Activated T-cell treated with anti-CD3 and anti-CD28 coated beads for 48 hours (primary cell): ENCODE measurements around the gene MIA2.

Experiments
- DNase-seq: peaks from one replicate; pipeline ENCODE4 v3.0.0-alpha.2; 2020; ENCODE audit warnings: low read depth

MIA2 gene

DNA sequence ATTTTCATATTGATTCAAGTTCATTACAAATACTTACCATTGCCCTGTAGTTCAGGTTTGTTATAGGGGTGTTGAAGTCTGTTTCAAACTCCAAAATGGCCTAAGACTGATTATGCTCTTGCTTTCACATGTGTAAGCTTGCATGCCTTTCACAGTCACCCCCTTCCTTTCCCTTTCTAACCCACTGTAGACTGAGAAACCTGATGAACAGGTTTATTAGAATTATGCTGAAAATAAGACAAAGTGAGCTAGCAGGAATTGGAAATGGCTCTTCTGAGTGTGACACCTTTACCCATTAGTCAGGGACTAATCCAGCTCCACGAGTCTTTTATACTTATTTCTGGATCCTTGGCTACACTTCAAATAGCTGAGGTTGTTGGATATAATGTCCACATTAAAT lies 159.6 kb downstream of the MIA2 start:
- DNase-seq = no peak

DNA sequence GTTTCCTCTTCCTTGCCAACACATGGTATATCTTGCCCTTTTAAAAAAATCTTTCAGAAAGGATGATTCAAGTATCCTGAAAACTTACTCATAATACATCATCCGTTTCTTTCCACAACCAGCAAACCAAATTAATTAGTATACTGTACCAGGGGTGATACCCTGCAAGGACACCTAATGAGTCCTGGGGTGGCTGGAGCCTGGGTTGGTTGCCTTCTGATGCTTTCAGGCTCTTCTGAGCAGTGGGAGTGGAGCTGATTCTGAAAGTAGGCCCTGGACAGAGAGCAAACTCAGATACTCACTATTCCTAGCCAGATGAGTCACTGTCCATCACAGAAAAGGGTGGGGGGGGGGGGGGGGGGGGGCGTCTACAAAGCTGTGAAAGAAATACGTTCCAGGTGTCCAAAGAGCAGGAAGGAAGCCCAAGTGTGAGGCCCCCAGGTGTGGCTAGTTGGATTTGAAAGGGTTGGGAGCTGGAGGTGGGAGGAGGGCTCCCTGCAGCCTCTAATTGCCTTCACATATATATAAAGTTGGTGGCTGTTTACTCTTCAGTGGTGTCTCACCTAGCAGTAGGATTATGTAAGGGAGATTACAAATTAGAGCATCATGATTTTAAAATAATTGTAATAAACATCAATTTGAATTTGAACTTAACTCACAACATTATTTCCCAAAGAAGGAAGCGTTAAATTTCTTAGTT lies 162.0 kb downstream of the MIA2 start:
- no peak for DNase-seq

DNA sequence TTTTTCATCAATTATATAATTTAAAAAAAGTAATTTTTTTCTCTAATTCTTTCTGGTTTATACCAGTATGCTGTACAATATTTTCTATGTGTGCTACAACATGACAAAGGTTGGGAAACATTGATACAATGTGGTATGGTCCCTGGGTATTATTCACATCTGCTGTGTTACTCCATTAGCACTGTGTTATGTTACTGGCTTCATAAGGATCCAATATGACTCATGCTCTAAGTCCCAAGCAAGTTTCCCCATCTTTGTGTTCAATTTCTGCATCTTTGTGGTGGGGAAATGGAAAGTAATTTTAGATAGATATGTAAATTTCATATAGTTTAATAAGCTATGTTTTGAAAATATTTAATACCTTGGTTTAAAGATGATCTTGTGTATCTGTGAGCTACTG lies 162.7 kb downstream of the MIA2 start:
- DNase-seq = no peak

DNA sequence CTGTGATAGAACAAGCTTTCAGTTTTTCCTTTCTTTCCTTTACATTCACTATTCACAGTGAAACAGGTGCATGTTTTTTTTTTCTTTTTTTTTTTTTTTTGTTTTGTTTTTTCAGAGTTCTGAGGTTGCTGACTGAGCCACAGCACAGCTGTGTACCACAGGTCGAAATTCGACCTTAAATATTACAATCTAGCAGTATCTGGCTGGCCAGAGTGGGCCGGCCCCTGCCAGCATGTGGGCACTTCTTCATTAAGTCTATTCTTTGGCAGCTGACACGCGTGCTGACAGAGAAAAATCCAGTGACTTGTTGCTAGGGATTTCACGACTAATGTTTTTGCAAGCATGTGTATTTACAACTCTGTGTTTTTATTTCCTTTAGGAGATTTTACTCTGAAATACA lies 164.7 kb downstream of the MIA2 start:
- no peak for DNase-seq

DNA sequence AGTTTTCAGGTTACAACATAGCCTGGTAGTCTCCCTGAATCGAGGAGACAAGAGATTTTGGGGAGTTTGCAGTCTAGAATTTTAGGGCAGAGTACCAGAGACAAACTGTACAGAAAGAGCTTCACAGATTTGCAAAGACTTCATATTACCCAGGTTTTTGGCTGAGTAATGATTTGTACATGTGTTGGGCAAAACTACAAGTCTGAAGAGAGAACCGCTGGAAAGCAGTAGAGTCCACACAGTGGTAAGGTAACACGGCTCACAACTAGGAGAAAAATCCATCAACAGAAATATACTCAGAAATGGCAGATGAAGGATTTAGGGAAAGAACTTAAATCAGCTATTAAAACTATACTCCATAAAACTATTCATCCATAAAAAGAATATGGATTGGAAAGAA lies 172.8 kb downstream of the MIA2 start:
- no peak for DNase-seq

GRCh38 chr14:39416072-39416471 lies 182.4 kb downstream of the MIA2 start:
- no peak for DNase-seq

DNA sequence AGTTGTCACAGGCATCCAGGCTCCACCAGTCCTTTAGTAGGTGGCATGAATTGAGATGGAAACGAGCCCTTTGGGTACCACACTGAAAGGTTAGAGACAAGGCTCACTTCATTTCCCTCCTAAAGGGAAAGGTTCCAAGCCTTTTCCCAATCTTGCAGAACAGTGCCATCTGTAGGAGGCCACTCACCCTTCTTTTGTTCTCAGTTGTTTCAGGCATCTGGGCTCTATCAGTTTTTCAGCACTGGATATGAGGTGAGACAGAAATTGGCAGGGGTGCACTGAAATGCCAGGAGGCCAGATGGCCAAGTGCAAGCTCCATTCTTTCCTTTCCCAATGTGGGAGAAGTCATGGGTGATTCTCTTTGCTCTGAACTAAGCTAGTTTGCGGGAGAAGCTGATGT lies 183.3 kb downstream of the MIA2 start:
- DNase-seq = no peak

GRCh38 chr14:39419272-39419671 lies 185.6 kb downstream of the MIA2 start:
- DNase-seq = no peak

DNA sequence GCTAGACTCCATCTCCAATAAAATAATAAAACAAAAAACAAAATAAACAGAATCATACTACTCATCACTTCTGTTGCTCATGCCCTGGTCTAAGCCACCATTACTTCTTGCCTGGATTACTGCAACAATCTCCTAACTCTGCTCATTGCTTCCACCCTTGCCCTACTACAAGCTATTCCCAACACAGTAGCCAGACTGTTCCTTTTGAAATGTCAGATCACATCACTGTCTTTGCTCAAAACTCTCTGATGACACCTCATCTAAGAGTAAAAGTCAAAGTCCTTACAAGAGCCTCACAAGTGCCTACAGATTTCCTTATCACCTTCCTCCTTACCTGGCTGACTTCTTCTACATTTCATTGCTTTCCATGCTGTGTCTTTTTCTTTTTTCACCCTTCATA lies 188.5 kb downstream of the MIA2 start:
- no peak for DNase-seq

DNA sequence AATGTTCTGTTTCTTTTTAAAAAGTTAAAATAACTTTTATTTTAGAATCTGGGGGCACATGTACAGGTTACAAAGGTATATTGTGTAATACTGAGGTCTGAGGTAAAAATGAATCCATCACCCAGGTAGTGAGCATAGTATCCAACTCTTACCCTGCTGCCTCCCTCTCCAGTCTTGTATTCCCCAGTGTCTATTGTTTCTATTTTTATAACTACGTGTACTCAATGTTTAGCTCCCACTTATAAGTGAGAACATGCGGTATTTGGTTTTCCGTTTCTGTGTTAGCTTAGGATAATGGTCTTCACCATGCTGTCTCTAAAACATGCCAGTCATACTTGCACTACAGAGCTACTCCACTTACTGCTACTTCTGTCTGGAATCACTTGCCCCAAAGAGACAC lies 190.1 kb downstream of the MIA2 start:
- DNase-seq = no peak

GRCh38 chr14:39425947-39426346 lies 192.2 kb downstream of the MIA2 start:
- no peak for DNase-seq

- no peak for DNase-seq
Observed at GRCh38 chr14:39426605-39427004, 192.9 kb downstream of the MIA2 start.

DNA sequence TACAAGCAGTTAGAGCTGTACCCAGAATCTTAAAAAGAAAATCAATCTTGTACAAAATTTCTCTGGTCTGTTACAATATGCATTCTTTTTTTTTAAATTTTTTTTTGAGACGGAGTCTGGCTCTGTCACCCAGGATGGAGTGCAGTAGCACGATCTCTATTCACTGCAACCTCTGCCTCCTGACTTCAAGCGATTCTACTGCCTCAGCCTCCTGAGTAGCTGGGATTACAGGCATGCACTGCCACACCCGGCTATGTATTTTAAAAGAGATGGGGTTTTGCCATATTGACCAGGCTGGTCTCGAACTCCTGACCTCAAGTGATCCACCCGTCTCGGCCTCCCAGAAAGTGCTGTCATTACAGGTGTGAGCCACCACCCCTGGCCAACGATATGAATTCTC lies 194.4 kb downstream of the MIA2 start:
- DNase-seq = no peak

DNA sequence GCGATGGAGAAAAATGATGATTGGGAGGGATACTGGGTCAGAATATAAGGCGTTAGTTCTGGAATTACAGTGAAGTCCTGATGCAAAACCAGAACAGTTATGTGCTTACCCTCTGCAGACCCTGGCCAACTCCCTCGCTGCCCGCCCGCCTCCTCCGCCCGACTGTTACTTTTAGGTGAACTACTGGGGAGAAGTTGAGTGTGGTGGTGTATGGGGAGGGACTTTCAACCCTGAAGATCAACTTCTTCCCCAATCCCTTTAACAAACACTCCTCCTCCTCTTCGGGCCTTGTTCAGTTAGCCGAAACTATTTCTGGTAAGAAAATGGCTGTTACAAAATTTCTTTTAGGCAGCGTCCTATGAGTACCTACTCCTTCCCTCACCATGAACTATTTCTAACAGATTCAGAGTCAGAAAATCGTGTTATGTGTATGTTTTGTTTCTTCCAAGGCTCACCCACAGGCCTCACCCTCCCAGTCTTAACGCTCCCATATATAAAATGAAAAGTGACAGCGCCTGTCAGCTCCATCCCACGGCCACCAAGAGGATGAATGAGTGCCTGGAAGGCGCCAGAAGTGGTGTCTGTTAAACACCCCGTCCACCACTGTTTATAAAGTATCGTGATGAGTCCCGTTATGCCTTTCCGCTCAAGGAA lies 197.2 kb downstream of the MIA2 start:
- no peak for DNase-seq

DNA sequence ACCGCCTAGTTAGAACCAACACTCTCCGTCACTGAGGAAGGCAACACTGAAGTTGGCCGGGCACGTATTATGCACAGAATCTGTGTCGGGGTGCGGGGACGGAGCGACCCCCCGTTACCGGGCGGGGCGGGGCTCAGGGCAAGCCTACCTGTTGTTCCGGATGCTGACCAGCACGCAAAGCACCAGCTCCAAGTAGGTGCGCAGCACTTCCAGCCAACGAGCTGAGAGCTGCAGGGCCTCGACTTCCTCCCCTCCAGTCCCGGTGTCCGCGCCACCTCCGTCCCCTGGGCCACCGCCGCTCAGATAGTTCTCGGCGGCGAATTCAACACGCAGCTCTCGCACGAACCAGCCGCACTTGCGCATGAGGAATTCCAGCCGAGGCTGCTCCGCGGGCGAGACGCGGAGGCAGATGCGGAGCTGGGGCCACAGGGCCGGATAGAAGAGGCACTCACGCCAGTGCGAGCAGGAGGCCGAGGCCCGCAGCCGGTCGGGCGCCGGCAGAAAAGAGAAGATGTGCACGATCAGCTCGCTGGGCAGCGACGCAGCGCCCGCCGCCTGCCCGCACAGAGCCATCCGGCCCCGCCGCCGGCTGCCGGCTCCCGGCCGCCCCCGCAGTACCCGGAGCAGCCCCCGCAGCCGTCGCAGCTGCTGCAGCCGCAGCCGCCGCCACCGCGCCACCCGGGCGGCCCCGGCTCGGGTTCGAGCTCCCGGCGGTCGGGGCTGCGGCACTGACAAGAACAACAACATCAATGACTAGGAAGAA lies 197.9 kb downstream of the MIA2 start:
- peak; percentile 25 for DNase-seq

GRCh38 chr14:39432179-39432618 lies 198.5 kb downstream of the MIA2 start, which contains the start of gene FBXO33:
Gene FBXO33, minus strand, starts transcription at chr14:39432433. Its CDS starts 271 bp downstream, at chr14:39432162.
- peak; percentile 94 for DNase-seq

- DNase-seq = peak; percentile 71
Observed at GRCh38 chr14:39432619-39433451, 199.1 kb downstream of the MIA2 start.

DNA sequence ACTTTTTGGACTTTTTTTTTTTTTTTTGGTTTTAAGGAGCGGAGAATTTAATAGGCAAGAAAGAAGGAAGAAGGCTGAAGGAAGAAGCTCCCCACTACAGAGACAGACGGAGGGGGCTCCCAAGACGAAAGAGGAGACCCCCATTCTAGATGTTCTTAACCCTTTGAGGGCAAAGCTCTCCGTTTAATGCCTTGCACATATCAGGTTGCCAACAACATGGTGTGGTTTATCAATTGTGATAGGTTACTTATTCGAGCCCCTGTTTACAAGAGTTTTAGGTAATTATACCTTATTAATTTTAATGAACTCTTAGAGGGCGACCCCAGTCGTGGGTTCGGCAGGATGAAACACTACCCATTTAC lies 199.7 kb downstream of the MIA2 start:
- DNase-seq = no peak

- no peak for DNase-seq
Observed at GRCh38 chr14:39434401-39434800, 200.7 kb downstream of the MIA2 start.

- no peak for DNase-seq
Observed at GRCh38 chr14:39435241-39435640, 201.5 kb downstream of the MIA2 start.
